HFFc6 (cell line): Measurements from ENCODE around the gene HEMK1. TPM values are rescaled to one million over a fixed set of nuclear protein-coding genes. Genes with fewer than 3 reads are reported as not detected.
A peak's percentile ranks its signal among the peaks of the same experiment; 100 is the strongest.

ENCODE experiments used
- DNase-seq: peaks from one replicate; pipeline ENCODE4 v3.0.0-alpha.2; 2018
- H3K27ac Mint-ChIP-seq: 2 replicates; pipeline ENCODE4 v1.8.0; 2020; ENCODE audit warnings: mild to moderate bottlenecking, mixed read lengths
- H3K27me3 Mint-ChIP-seq: 2 replicates; pipeline ENCODE4 v1.8.0; 2021; ENCODE audit warnings: mild to moderate bottlenecking, moderate library complexity, mixed read lengths; ENCODE audit not compliant: insufficient read depth
- H3K36me3 Mint-ChIP-seq: 2 replicates; pipeline ENCODE4 v1.8.0; 2021; ENCODE audit warnings: low read depth, mixed read lengths
- H3K4me1 Mint-ChIP-seq: 2 replicates; pipeline ENCODE4 v1.8.0; 2020; ENCODE audit warnings: low read depth, mixed read lengths
- H3K4me3 Mint-ChIP-seq: 2 replicates; pipeline ENCODE4 v1.8.0; 2020; ENCODE audit warnings: mild to moderate bottlenecking, moderate library complexity, mixed read lengths
- H3K9me3 Mint-ChIP-seq: 2 replicates; pipeline ENCODE4 v1.8.0; 2020; ENCODE audit warnings: mild to moderate bottlenecking, mixed read lengths
- CTCF ChIP-seq: fragments of 200-600 bp; sonication (generic); IDR thresholded peaks from 2 replicates; pipeline ENCODE4 v1.5.0; 2021; ENCODE audit warnings: antibody characterized with exemption, mild to moderate bottlenecking
- total RNA-seq, 6 experiments: library from RNA; stranded (reverse); fragmentation: NEBNext Ultra II Directional; extraction: Animal tissue kit (Norgen Biotek cat#: 25700); gene quantifications; 2 replicates in 1 of 6; 3 replicates in 5 of 6; pipeline ENCODE4 v1.2.3, GENCODE V29; 2021

The HEMK1 gene
- total RNA-seq, 6 experiments from 2014 or later, result 17.9 to 20.7 (median 19.2) TPM

GRCh38 chr3:50539356-50540286 lies 29.7 kb upstream of the HEMK1 start:
- peaks cover 18% of the 10 kb centered on the region for H3K27me3 Mint-ChIP-seq

GRCh38 chr3:50542177-50543034 lies 26.9 kb upstream of the HEMK1 start:
- no peaks in the 10 kb centered on the region for H3K9me3 Mint-ChIP-seq
- peaks cover 15% of the 10 kb centered on the region for H3K27me3 Mint-ChIP-seq

More at GRCh38 chr3:50539356-50540286, 29.7 kb upstream of the HEMK1 start:
- no peaks in the 10 kb centered on the region for H3K9me3 Mint-ChIP-seq
- H3K4me1 Mint-ChIP-seq, result peaks cover 5% of the 10 kb centered on the region; the same call in 1 of the 2 replicates
- H3K4me3 Mint-ChIP-seq, result no peak overlapping the region
- no peak overlapping the region for H3K27ac Mint-ChIP-seq
- H3K36me3 Mint-ChIP-seq, result no peaks in the 10 kb centered on the region
- no peak for TF ChIP-seq CTCF
- no peak for DNase-seq

GRCh38 chr3:50545781-50546180 lies 23.5 kb upstream of the HEMK1 start:
- Mint-ChIP-seq H3K4me1 (no peaks in the 10 kb centered on the region; the same call in 1 of the 2 replicates), H3K4me3 (no peak overlapping the region), H3K27me3 (peaks cover 8% of the 10 kb centered on the region; the same call in 1 of the 2 replicates), H3K36me3 (no peaks in the 10 kb centered on the region), H3K27ac (no peak overlapping the region), H3K9me3 (no peaks in the 10 kb centered on the region)
- no peak for DNase-seq
- TF ChIP-seq CTCF, result no peak

More at GRCh38 chr3:50542177-50543034, 26.9 kb upstream of the HEMK1 start:
- Mint-ChIP-seq H3K27ac (no peak overlapping the region), H3K4me3 (no peak overlapping the region), H3K36me3 (no peaks in the 10 kb centered on the region), H3K4me1 (no peaks in the 10 kb centered on the region)
- peak; percentile 41 for DNase-seq
- peak; percentile 96 for TF ChIP-seq CTCF

GRCh38 chr3:50549226-50549625 lies 20.1 kb upstream of the HEMK1 start:
- no peak for TF ChIP-seq CTCF
- peaks cover 23% of the 10 kb centered on the region for H3K27me3 Mint-ChIP-seq
- no peak for DNase-seq
- no peak overlapping the region for H3K27ac Mint-ChIP-seq
- H3K4me1 Mint-ChIP-seq, result peaks cover 6% of the 10 kb centered on the region; the same call in 1 of the 2 replicates
- no peak overlapping the region for H3K4me3 Mint-ChIP-seq
- H3K9me3 Mint-ChIP-seq, result no peaks in the 10 kb centered on the region
- no peaks in the 10 kb centered on the region for H3K36me3 Mint-ChIP-seq

GRCh38 chr3:50550079-50550736 lies 19.1 kb upstream of the HEMK1 start:
- DNase-seq, result peak; percentile 12
- H3K9me3 Mint-ChIP-seq, result no peaks in the 10 kb centered on the region
- H3K27ac Mint-ChIP-seq, result no peak overlapping the region

More at GRCh38 chr3:50550079-50550736, 19.1 kb upstream of the HEMK1 start:
- H3K4me1 Mint-ChIP-seq, result peaks cover 6% of the 10 kb centered on the region; the same call in 1 of the 2 replicates
- TF ChIP-seq CTCF, result peak; percentile 92
- H3K27me3 Mint-ChIP-seq, result peaks cover 23% of the 10 kb centered on the region
- H3K4me3 Mint-ChIP-seq, result no peak overlapping the region
- no peaks in the 10 kb centered on the region for H3K36me3 Mint-ChIP-seq
